IPS-11a (cell line): ENCODE results near the gene TAF1A.
"Not testable (repeated sequence)": the region's sequence is repeated elsewhere in the genome, so short reads cannot be mapped to it uniquely, and the experiment has no call there.

Source experiments
- H3K4me3 ChIP-seq: one replicate; pipeline ENCODE4 v1.5.1; 2013; ENCODE audit warnings: low read depth, low read length, control low read depth

The TAF1A gene

DNA sequence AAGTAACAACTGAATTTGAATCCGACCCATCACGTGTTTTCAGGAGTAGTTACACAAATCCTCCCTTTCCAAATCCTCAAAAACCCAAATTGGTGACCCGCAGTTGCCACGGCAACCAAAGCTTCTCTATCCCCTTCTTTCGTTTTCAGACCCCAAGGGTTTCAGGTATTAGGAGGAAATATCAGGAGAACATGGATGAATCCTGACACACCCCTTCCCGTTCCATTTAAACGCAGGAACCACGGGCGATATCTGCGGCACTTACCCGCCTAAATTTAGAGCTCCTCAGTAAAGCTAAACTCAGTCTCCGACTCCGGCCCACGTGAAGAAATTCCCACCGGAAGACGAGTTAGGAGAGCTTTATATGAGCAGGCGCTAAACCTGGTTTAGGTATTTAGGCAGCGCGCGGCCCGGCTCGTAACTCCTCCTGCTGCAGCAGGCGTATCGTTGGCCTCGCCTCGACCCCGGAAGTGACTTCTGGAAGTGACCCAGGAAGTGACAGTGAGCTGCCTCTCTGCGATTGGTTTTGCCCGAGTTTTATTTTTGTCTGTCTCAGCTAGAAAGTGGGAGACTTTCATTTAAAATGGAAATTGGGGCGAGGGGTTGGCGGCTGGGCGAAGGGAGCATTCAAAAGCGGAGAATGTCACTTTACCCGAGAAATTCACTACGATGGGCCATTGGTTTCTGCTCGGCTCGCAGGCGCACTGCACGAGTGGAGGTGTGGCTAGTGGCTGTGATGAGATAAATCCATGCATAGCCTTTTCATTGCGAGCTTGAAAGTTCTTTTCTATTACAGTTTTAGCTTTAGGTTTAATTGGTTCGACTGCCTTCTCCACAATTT is at the start of gene TAF1A:
TSS of gene TAF1A (minus strand) at position 472 of the 841 bp plus-strand sequence.
- peak within 1 kb of the TSS; percentile 84 for H3K4me3 ChIP-seq

DNA sequence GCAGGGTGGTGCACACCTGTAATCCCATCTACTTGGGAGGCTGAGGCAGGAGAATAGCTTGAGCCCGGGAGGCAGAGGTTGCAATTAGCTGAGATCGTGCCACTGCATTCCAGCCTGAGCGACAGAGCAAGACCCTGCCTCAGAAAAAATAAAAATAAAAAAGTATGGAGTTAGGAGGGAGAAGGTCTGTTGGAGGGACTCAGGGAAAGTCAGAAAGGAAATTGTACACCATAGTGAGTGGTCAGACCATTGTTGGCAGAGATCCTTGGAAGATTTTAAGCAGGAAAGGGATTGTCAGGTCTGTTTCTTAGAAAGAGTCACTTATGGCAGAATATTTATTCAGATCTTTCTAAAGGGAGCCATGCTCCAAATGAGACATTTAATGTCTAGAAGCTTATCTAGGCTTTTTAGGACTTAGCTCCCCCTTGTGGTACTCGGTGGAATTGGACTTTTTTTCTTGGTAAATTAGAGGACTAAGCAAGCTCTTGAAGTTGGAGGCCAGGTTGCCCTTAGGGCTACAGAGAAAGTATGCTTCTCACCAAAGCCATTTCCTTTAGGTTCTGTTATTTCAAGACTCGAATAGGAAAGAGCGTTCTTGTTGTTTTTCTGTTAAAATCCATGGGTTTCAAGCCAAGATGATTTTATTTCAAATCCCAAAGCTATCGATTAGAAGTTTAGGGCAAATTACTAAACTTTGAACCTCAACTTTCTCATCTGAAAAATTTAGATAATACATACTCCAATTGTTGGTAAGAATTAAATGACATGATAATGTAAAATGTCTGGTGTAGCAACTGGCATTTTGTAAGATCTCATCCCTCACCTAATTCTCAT is 44.7 kb upstream of the TAF1A start:
- H3K4me3 ChIP-seq, result no peak overlapping the region

DNA sequence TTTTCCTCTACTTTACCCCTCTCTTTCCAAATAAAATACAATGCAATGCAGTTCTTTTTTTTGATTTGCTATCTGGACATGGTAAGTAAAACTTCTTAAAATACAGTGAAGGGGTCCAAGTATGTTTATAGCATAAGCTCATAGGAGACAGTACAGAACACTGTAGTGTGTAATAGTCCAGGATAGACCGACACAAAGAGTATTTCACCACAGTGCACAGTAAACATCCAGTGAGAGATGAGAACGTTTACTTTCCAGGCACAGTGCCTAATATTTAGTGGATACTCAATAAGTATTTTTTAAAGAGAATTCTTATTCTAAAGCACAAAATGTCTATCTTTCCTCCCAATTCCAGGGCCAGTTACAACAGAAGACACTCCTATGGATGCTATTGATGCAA is 43.0 kb upstream of the TAF1A start:
- H3K4me3 ChIP-seq, result no peak overlapping the region

DNA sequence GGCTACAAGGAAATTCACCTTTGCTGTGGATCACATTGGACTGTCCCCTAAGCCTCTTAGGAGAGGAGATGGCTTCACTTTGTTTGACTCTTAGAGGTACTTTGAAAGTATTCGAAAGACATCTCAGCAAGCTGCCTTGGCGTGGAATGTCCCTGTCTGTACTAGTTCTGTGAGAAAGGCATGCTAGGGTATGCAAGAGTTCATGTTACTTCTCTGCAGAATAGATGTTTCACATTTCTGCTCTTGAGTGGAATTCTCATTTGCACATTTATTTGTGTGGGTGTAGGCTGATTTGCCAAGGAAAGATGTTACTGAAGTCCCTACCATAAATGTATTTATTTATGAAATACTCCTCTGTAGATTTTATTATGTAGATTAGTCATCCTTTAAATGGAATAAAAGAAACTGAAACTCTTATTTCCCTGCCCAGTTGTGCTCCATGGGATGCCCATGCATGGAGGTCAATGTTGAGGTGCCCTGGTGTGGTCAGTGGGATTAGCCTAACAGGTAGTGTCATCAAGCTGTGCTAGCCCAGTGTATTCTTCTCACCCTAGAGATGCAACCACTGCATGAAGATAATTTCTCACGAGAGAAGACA is 42.0 kb upstream of the TAF1A start:
- no peak overlapping the region for H3K4me3 ChIP-seq

DNA sequence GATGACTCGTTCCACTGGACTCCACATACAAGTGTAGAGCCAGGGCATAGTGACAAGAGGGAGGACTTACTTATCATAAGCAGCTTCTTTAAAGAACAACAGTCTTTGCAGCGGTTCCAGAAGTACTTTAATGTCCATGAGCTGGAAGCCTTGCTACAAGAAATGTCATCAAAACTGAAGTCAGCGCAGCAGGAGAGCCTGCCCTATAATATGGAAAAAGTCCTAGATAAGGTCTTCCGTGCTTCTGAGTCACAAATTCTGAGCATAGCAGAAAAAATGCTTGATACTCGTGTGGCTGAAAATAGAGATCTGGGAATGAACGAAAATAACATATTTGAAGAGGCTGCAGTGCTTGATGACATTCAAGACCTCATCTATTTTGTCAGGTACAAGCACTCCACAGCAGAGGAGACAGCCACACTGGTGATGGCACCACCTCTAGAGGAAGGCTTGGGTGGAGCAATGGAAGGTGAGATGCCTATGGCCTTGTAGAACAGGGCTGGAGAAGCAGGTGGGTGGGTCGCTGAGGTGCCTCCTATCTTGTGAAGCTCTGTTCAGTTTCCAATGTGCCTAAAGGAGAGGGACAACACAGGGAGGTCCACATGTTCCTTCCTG is 40.3 kb upstream of the TAF1A start:
- no peak overlapping the region for H3K4me3 ChIP-seq

DNA sequence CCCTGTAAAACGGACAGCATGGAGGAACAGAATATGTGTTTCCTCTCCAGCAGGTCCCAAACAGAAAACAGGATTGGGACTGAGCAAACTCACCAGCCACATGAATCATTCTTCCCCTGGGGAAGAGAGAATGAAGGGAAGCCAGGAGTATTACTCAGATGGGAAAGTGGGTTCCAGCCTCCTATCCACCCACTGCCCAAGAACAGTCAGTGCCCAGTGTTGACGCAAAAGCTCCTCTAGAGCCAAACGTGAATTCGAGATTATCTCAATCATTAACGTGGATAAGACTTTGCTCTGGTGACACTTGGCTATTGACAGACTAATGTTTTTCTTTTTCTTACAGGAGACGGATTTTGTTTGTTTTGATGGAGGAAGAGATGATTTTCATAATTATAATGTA is 37.5 kb upstream of the TAF1A start:
- no peak overlapping the region for H3K4me3 ChIP-seq

DNA sequence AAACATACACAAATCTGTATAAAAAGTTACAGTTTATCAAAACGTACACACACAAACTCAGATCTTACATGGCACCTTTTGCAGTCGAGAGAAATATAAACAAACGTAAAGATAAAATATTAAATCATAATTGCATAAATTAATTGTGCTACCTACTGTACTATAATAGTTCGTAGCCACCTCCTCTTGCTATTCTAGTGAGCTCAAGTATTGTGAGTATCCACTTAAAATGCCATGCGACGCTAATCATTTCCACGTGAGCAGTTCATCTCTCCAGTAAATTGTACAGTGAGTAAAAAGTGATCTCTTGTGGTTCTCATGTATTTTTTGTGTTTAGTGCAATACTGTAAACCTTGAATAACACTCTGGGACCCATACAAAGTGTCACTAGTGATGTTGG is 34.5 kb upstream of the TAF1A start:
- H3K4me3 ChIP-seq, result no peak overlapping the region

DNA sequence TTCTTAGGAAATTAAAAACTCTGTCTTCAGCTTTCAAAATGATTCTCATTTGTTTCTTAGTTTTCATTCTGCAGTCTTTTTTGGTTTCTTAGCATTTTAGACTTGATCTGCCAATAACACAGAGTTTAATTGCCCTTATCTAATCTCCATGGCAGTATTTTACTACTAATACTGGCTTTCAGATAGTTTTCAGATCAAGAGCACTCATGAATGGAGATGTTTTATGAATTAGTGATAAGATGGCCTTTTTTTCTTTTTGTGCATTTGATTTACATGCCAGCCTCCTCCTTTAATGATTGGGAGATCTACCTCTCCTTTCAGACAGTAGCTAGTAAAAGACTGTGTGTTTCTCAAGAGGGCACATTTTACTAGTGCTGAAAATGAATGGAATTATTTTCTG is 33.7 kb upstream of the TAF1A start:
- H3K4me3 ChIP-seq, result no peak overlapping the region

DNA sequence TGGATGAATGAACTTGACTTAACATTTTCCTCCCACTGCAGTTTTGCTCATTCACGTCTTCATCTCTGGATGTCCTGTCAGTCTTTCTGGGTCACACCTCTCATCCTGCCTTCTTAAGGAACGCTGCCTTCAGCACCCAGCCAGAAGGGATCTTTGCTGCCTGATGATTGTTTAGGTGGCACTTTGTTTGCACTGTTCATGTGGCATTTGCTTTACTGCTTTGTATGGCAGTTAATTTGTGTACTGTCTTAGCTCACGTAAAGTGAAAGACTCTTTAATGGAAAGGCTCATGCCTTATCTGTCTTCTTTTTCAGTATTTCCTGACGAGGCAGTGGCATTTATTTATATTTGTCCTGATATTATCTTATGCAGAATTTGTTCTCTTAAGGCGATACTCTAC is 33.0 kb upstream of the TAF1A start:
- H3K4me3 ChIP-seq, result no peak overlapping the region

DNA sequence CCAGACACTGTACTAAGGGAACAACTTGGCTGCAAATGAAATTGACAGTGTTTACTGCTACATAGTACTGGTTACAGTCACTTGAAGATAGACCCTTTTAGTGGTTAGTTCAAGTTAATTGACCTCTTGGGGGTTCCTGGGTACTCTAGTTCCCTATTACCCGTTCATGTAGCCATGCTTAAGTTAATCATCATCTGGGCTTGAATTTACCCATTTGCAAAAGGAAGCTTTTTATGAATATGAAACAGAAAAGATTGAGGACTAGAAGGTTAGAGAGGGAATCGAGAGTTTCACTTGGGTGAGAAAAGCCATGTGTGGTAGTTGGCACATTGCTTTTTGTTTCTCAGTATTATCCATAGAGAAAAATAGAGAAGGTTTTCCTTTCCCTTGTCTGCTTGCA is 30.8 kb upstream of the TAF1A start:
- no peak overlapping the region for H3K4me3 ChIP-seq

DNA sequence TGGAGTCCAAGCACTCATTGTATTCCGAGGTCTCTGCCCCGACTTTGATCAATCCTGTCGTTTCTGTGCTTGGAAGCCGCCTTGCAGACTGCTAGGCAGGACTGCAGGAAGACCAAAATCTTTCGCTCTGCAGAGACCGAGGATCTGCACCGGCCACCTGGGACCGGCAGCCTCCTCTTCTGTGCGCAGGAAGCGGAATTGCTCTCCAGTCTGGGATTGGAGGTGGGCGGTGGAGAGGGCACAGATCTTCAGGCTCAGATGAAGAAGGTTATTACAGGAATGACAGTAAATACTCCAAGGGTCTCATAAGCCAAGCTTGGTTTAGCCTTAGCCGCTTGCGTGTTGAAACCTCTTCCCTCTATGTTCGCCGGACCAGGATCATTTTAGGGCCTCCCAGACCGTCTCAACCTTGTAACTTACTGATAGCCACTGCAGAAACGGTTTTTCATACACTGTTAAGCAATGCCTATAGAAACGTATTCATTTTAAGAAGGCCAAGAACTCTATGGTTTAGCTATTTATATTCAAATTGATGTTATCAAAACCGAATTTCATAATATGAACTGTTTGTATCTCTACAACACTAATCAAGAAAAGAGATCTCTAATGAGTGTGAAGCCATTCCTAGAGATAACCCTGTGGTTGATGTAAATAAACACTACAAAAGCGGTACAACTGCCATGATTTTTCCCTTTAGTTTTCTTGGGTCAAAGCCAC is 29.3 kb upstream of the TAF1A start:
- H3K4me3 ChIP-seq, result peak overlapping the region; percentile 69

DNA sequence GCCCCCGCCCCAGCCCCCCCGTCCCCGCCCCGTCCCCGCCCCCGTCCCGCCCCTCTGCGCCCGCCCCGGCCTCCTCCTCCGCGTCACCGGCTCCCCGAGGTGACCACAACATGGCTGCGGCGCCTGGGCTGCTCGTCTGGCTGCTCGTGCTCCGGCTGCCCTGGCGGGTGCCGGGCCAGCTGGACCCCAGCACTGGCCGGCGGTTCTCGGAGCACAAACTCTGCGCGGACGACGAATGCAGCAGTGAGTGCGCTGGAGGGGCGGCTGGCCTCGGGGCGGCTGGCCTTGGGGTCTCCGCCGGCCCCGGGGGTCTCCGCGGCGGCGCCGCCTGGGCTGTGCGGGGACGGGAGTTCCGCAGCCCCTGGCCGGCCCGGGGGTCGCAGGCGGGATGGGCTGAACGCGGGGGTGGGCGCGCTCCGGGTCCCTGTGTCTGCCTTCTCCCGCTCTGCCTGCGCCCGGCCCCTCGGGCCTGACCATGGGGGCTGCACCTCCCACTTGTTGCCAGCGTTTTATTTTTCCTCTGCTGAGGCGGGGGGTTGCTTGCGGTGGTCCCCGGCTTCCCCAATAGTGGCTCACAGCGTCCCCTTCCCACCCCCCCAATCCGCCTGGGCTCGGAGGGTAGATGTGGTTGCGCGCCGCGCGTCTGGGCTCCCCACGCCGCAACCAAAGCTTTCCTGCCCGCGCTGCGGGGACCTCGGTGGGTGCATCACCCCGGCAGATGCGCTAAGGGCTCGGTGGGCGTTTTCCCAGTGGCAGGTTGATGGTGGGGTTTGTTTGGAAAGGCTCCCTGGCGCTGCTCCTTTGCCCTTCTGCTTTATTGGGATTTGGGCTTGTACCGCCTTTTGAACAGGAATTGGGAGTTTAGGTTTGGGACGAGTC is 28.5 kb upstream of the TAF1A start, which contains the start of gene MIA3:
TSS of gene MIA3 (plus strand) at position 97 of the 879 bp plus-strand sequence. CDS start at position 111, 14 bp downstream.
- peak within 1 kb of the TSS; percentile 69 for H3K4me3 ChIP-seq

DNA sequence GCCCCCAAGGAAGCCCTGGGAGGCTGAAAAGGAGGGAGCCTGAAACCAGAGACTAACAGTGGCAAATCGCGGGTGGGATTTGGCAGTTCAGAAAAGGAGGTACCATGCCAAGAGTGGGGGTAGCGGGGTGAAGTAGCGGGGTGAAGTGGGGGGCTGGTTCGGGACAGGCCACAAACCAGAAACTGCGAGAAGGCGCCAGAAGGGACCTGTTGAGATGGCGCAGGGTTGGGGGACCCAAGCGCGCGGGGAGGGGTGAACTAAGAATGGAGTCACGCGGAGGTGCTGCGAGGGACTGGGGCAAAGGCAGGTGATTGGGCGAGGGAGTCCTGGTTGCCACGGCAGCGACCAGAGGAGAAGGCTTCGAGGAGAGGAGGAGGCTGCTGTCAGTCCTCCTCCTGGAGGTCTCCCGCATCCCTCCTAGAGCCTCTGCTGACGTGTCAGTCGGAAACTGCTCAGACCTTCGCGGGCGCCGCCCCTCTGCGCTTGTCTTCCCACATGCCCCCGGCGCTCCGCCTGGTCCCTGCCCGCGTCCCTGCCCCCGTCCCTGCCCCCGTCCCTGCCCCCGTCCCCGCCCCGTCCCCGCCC is 27.7 kb upstream of the TAF1A start:
- H3K4me3 ChIP-seq, result peak overlapping the region; percentile 42

DNA sequence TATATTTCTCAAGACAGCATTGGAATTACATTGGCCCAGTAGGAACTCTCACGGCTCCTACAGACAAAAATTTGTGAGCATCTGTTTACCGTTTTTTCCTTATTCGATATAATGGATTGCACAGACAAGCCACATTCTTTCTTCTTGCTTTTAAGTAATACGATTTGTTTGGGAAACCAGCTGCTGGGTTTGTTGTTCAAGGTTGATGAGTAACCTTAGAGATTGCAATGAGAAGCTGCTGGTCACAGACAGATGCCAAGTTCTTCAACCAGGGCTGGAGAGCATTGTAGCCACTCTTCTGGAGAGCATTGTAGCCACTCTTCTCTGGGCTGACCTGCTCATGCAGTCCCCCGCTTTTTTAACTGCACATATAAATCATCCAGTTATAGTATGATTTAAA is 26.8 kb upstream of the TAF1A start:
- H3K4me3 ChIP-seq, result no peak overlapping the region

DNA sequence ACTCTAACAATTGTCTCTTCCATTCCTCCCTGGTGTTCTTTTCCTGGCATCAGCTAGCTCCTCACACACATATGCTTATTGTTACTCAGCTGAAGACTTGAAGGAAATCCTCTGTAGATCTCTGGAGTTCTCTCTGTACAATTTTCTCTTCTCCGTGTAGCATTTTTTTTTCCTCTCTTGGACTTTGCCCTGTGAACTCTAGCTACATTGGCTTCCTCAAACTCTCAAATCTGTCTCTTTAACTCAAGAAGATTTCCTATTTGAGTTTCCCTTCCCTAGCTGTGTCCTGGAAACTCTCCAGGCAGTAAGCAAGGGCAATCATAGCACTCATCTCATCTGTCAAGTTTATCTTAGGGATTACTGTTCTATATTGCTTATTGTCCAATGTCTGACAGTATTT is 23.9 kb upstream of the TAF1A start:
- H3K4me3 ChIP-seq, result no peak overlapping the region

DNA sequence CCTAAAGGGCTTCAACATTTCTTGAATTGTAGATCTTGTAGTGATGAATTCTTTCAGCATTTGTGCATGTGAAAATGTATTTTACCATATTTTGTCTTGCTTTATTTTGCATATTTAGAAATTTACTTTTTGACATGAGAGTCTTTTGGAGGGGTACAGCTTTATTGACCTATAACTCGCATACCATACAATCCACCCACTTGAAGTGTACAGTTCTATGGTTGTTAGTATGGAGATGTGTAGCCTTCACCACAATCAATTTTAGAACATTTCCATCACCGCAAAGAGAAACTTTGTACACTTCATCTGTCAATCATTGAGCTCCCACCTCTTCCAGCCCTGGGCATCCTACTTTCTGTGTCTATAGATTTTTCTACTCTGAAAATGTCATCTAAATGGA is 21.0 kb upstream of the TAF1A start:
- no peak overlapping the region for H3K4me3 ChIP-seq

DNA sequence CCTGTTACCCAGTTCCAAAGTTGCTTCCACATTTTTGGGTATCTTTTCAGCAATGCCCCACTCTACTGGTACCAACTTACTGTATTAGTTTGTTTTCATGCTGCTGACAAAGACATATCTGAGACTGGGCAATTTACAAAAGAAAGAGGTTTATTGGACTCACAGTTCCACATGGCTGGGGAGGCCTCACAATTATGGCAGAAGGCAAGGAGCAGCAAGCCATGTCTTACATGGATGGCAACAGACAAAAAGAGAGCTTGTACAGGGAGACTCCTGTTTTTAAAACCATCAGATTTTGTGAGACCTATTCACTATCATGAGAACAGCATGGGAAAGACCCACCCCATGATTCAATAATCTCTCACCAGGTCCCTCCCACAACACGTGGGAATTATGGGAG is 19.4 kb upstream of the TAF1A start:
- H3K4me3 ChIP-seq, result not testable (repeated sequence)

DNA sequence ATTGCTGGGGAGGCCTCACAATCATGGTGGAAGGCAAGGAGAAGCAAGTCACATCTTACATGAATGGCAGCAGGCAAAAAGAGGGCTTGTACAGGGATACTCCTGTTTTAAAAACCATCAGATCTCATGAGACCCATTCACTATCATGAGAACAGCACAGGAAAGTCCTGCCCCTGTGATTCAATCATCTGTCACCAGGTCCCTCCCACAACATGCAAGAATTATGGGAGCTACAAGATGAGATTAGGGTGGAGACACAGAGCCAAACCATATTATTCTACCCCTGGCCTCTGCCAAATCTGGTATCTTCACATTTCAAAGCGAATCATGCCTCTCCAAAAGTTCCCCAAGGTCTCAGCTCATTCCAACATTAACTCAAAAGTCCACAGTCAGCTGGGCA is 17.0 kb upstream of the TAF1A start:
- H3K4me3 ChIP-seq, result no peak overlapping the region

DNA sequence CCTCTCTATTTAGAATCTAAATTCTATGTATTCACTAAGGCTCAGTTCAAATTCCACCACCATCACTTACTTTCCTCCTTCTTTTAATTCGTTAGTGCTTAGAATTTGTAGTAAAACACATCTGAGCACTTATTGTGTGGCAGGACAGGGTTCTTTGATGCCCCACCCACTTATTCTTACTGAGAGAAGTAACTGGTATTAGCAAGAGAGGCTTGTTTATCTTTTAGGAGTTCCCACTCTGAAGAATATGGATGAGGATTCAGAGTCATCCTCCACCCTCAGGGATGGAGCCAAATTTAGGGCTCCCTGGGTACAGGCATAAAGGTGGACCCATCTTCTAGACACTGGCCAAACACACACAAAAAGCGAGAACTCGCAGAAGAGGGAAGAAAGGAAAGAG is 11.5 kb upstream of the TAF1A start:
- H3K4me3 ChIP-seq, result no peak overlapping the region
